ENCODE results near the gene CDC25C.
A peak's percentile ranks its signal among the peaks of the same experiment; 100 is the strongest.

Gene CDC25C

DNA sequence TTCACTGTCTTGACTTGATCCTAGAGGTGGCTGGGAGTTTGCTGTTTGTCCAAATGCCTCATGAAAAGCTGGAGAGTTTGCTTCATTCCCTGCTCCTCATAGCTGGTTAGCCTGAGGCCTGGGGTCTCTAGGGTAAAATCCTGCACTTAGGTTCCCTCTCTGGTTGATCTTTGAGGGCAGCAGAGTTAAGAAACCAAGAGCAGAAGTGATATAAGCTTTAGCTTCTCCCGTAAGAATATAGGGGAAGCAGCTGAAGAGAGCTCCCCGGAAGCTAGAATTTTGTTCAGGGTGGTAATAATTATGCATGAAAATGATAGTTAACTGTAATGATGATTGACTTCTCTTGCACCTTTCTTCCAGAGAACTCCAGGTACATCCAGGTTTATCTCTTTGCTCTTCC, 7.9 kb upstream of the CDC25C start:
- H3K79me1 ChIP-seq (ENCODE audit: low read depth, low read length), result peaks cover 2% of the 10 kb centered on the region
- peak overlapping the region; percentile 94 for H3K27ac ChIP-seq (replicated peaks; ENCODE audit: low read length)
- H3K14ac ChIP-seq (ENCODE audit: low read length), result no peak overlapping the region
- no peak overlapping the region for H2BK120ac ChIP-seq (ENCODE audit: low read depth, low read length)
- no peak for DNase-seq (ENCODE audit: low spot score)
- no peaks in the 10 kb centered on the region for H3K27me3 ChIP-seq (ENCODE audit: control insufficient read depth in 3 of 3, insufficient read depth in 3 of 3, low read depth in 1 of 3, low read length in 3 of 3)
- H3K18ac ChIP-seq (ENCODE audit: low read length), result no peak overlapping the region
- H3K23ac ChIP-seq (ENCODE audit: low read depth, low read length, poor library complexity), result no peak overlapping the region
- H3K4me3 ChIP-seq (ENCODE audit: low read length in 2 of 2), result peak overlapping the region; percentile 76 to 87
- H3K4me2 ChIP-seq (ENCODE audit: insufficient read depth, low read length, poor library complexity, severe bottlenecking), result peak overlapping the region; percentile 72
- H3K4ac ChIP-seq (ENCODE audit: low read length), result no peak overlapping the region
- peaks cover 17 to 45% of the 10 kb centered on the region in 2 donors for H3K36me3 ChIP-seq (replicated peaks in 1 of 2; ENCODE audit: control insufficient read depth in 2 of 2, insufficient read depth in 2 of 2, low read length in 2 of 2)
- H2BK15ac ChIP-seq (ENCODE audit: low read length), result no peak overlapping the region
- no peak overlapping the region for H4K91ac ChIP-seq (ENCODE audit: low read depth, low read length, poor library complexity)
- H4K8ac ChIP-seq (ENCODE audit: low read depth, low read length), result no peak overlapping the region
- H2BK12ac ChIP-seq (ENCODE audit: low read length), result no peak overlapping the region
- peak overlapping the region; percentile 94 for H2AFZ ChIP-seq (ENCODE audit: low read length)
- no CpG with 5 or more reads among the region's 2 CpGs for WGBS, 2 donors (ENCODE audit: extremely low coverage in 2 of 2, insufficient read length in 2 of 2, insufficient replicate concordance in 1 of 2)
- H2BK5ac ChIP-seq (ENCODE audit: low read length), result no peak overlapping the region
- H3K9me3 ChIP-seq (replicated peaks in 1 of 2; ENCODE audit: control insufficient read depth in 2 of 2, insufficient read depth in 1 of 2, low read depth in 1 of 2, low read length in 2 of 2), result no peaks in the 10 kb centered on the region
- H3K9ac ChIP-seq (ENCODE audit: low read depth, low read length, poor library complexity), result no peak overlapping the region
- no peak overlapping the region for H2AK5ac ChIP-seq (ENCODE audit: low read depth, low read length)
- peaks cover 2 to 9% of the 10 kb centered on the region in 2 donors for H3K4me1 ChIP-seq (ENCODE audit: control insufficient read depth in 2 of 2, insufficient read depth in 1 of 2, low read depth in 1 of 2, low read length in 2 of 2)

DNA sequence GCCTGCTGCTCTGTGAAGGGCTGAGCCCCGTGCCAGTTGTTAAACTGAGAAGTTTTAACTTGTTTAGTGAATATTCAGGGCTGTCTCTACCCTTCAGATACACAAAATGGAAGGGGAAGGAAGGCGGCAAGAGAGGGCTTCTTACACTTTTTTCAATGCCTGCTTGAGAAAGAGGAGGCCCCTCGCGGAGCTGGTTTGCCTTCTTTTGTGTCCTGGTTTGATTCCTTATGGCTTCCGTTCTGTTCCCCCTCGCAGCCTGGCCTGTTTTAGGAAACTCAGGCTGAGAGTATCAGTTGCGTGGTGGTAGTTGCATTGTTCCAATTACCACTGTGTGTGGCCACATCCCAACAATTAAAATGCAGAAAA, 7.5 kb upstream of the CDC25C start:
- H2AFZ ChIP-seq (ENCODE audit: low read length), result peak overlapping the region; percentile 94
- peak overlapping the region; percentile 94 for H3K27ac ChIP-seq (replicated peaks; ENCODE audit: low read length)
- no peak overlapping the region for H2BK120ac ChIP-seq (ENCODE audit: low read depth, low read length)
- H3K79me1 ChIP-seq (ENCODE audit: low read depth, low read length), result no peaks in the 10 kb centered on the region
- H3K18ac ChIP-seq (ENCODE audit: low read length), result no peak overlapping the region
- no peak for DNase-seq (ENCODE audit: low spot score)
- H4K91ac ChIP-seq (ENCODE audit: low read depth, low read length, poor library complexity), result no peak overlapping the region
- H2BK15ac ChIP-seq (ENCODE audit: low read length), result no peak overlapping the region
- H3K4me2 ChIP-seq (ENCODE audit: insufficient read depth, low read length, poor library complexity, severe bottlenecking), result peak overlapping the region; percentile 72
- WGBS, 2 donors (ENCODE audit: extremely low coverage in 2 of 2, insufficient read length in 2 of 2, insufficient replicate concordance in 1 of 2), result no CpG with 5 or more reads among the region's 7 CpGs
- H3K23ac ChIP-seq (ENCODE audit: low read depth, low read length, poor library complexity), result no peak overlapping the region
- no peak overlapping the region for H3K9ac ChIP-seq (ENCODE audit: low read depth, low read length, poor library complexity)
- H3K9me3 ChIP-seq (replicated peaks in 1 of 2; ENCODE audit: control insufficient read depth in 2 of 2, insufficient read depth in 1 of 2, low read depth in 1 of 2, low read length in 2 of 2), result no peaks in the 10 kb centered on the region
- no peak overlapping the region for H2BK12ac ChIP-seq (ENCODE audit: low read length)
- peak overlapping the region; percentile 76 to 87 for H3K4me3 ChIP-seq (ENCODE audit: low read length in 2 of 2)
- no peak overlapping the region for H3K14ac ChIP-seq (ENCODE audit: low read length)
- no peak overlapping the region for H2AK5ac ChIP-seq (ENCODE audit: low read depth, low read length)
- H3K4me1 ChIP-seq (ENCODE audit: control insufficient read depth in 2 of 2, insufficient read depth in 1 of 2, low read depth in 1 of 2, low read length in 2 of 2), result peaks cover 2 to 9% of the 10 kb centered on the region in 2 donors
- no peak overlapping the region for H4K8ac ChIP-seq (ENCODE audit: low read depth, low read length)
- peak overlapping the region; percentile 100 for H2BK5ac ChIP-seq (ENCODE audit: low read length)
- no peak overlapping the region for H3K4ac ChIP-seq (ENCODE audit: low read length)
- H3K27me3 ChIP-seq (ENCODE audit: control insufficient read depth in 3 of 3, insufficient read depth in 3 of 3, low read depth in 1 of 3, low read length in 3 of 3), result no peaks in the 10 kb centered on the region
- H3K36me3 ChIP-seq (replicated peaks in 1 of 2; ENCODE audit: control insufficient read depth in 2 of 2, insufficient read depth in 2 of 2, low read length in 2 of 2), result peaks cover 14 to 41% of the 10 kb centered on the region in 2 donors

DNA sequence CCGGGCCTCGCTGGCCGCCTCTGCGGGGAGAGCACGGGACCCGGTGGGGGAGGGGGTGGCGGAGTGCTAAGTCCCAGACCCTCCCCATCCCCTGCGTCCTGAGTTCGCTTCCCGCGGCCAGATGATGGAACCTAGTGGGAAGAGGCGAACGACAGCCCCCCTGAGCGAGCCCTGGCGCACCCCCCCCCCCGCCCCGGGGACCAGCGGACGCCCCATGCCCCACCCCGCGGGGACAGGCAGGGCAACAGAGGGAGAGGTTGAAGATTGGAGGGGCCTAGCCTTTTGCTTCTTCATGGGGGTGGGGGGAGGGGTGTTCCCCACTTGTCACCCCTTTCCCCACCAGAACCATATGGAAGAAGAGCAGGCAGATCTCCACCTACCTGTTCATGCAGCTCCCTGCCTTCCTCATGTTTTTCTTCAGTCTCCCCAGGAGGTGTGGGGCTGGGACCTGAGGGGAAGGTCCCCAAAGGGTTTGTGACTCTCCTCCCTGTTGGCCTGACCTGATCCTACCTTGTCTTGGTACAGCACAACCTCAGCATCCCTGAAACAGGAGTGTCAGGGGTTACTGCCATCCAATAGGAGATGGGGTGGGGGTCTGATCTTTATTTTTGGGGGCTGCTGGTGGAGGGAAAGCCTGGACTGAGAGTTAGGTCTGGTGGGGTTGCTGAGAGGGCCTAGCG, 6.9 kb upstream of the CDC25C start:
- DNase-seq (ENCODE audit: low spot score), result no peak
- peak overlapping the region; percentile 99 for H3K23ac ChIP-seq (ENCODE audit: low read depth, low read length, poor library complexity)
- H2AFZ ChIP-seq (ENCODE audit: low read length), result peak overlapping the region; percentile 94
- H4K8ac ChIP-seq (ENCODE audit: low read depth, low read length), result no peak overlapping the region
- peak overlapping the region; percentile 69 for H3K18ac ChIP-seq (ENCODE audit: low read length)
- H3K79me1 ChIP-seq (ENCODE audit: low read depth, low read length), result no peaks in the 10 kb centered on the region
- H2BK120ac ChIP-seq (ENCODE audit: low read depth, low read length), result no peak overlapping the region
- peaks cover 2 to 9% of the 10 kb centered on the region in 2 donors for H3K4me1 ChIP-seq (ENCODE audit: control insufficient read depth in 2 of 2, insufficient read depth in 1 of 2, low read depth in 1 of 2, low read length in 2 of 2)
- WGBS, 2 donors (ENCODE audit: extremely low coverage in 2 of 2, insufficient read length in 2 of 2, insufficient replicate concordance in 1 of 2), result no CpG with 5 or more reads among the region's 22 CpGs
- H3K4me2 ChIP-seq (ENCODE audit: insufficient read depth, low read length, poor library complexity, severe bottlenecking), result peak overlapping the region; percentile 72
- H3K4ac ChIP-seq (ENCODE audit: low read length), result no peak overlapping the region
- no peaks in the 10 kb centered on the region for H3K9me3 ChIP-seq (replicated peaks in 1 of 2; ENCODE audit: control insufficient read depth in 2 of 2, insufficient read depth in 1 of 2, low read depth in 1 of 2, low read length in 2 of 2)
- H3K36me3 ChIP-seq (replicated peaks in 1 of 2; ENCODE audit: control insufficient read depth in 2 of 2, insufficient read depth in 2 of 2, low read length in 2 of 2), result peaks cover 10 to 36% of the 10 kb centered on the region in 2 donors
- H2AK5ac ChIP-seq (ENCODE audit: low read depth, low read length), result peak overlapping the region; percentile 26
- no peak overlapping the region for H2BK12ac ChIP-seq (ENCODE audit: low read length)
- peak overlapping the region; percentile 97 for H3K9ac ChIP-seq (ENCODE audit: low read depth, low read length, poor library complexity)
- peak overlapping the region; percentile 94 for H3K27ac ChIP-seq (replicated peaks; ENCODE audit: low read length)
- H4K91ac ChIP-seq (ENCODE audit: low read depth, low read length, poor library complexity), result no peak overlapping the region
- peak overlapping the region; percentile 100 for H2BK5ac ChIP-seq (ENCODE audit: low read length)
- no peak overlapping the region for H2BK15ac ChIP-seq (ENCODE audit: low read length)
- peak overlapping the region; percentile 76 to 87 for H3K4me3 ChIP-seq (ENCODE audit: low read length in 2 of 2)
- no peak overlapping the region for H3K14ac ChIP-seq (ENCODE audit: low read length)
- no peaks in the 10 kb centered on the region for H3K27me3 ChIP-seq (ENCODE audit: control insufficient read depth in 3 of 3, insufficient read depth in 3 of 3, low read depth in 1 of 3, low read length in 3 of 3)

DNA sequence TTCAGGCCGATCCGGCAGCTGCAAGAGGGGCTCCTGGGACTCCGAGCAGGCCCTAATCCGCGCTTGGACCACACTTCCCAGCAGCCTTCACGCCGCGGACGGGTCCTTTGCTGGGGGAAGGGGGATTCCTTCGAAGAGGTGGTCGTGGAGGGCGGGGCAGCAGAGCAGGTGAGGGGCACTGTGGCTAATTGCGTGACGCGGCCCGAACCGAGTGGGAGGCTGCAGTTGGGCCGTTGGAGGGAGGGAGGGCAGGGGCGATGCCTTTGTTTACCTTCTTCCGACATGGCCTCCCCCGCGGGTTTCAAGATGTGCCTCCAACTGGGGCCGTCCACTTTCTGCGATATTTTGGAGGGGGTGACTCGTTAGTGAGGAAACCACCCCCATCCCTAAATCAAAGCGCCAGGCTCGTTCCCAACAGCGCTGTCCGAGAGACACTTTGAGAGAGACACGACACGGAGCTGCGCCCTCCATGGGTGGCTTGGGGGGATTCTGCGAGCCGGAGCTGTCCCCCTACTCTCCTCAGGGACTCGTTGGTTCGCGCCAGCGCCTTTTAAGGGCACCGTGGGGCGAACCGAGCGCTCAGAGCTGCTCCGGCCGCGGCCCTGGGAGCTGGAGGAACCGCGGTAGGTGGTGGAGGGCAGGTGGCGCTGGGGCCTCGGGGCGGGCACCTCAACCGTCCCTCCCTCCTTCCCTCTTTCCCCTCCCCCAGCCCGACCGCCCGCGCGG, 6.2 kb upstream of the CDC25C start, which contains the start of gene FAM53C:
FAM53C (plus strand) TSS at position 582 of the 726 bp plus-strand sequence. CDS start 3,070 bp downstream, outside the sequence.
- H4K91ac ChIP-seq (ENCODE audit: low read depth, low read length, poor library complexity), result peak within 1 kb of the TSS; percentile 100
- peaks cover 9 to 29% of the 10 kb centered on the region in 2 donors for H3K36me3 ChIP-seq (replicated peaks in 1 of 2; ENCODE audit: control insufficient read depth in 2 of 2, insufficient read depth in 2 of 2, low read length in 2 of 2)
- H2BK12ac ChIP-seq (ENCODE audit: low read length), result no peak within 1 kb of the TSS
- H2AFZ ChIP-seq (ENCODE audit: low read length), result peak within 1 kb of the TSS; percentile 94
- peak within 1 kb of the TSS; percentile 99 for H3K23ac ChIP-seq (ENCODE audit: low read depth, low read length, poor library complexity)
- H3K9ac ChIP-seq (ENCODE audit: low read depth, low read length, poor library complexity), result peak within 1 kb of the TSS; percentile 97
- peak; percentile 96 for DNase-seq (ENCODE audit: low spot score)
- peaks cover 2 to 9% of the 10 kb centered on the region in 2 donors for H3K4me1 ChIP-seq (ENCODE audit: control insufficient read depth in 2 of 2, insufficient read depth in 1 of 2, low read depth in 1 of 2, low read length in 2 of 2)
- peak within 1 kb of the TSS; percentile 14 for H2BK15ac ChIP-seq (ENCODE audit: low read length)
- peak within 1 kb of the TSS; percentile 88 for H2BK120ac ChIP-seq (ENCODE audit: low read depth, low read length)
- peak within 1 kb of the TSS; percentile 26 for H2AK5ac ChIP-seq (ENCODE audit: low read depth, low read length)
- H3K27ac ChIP-seq (replicated peaks; ENCODE audit: low read length), result peak within 1 kb of the TSS; percentile 94
- H3K4me3 ChIP-seq (ENCODE audit: low read length in 2 of 2), result peak within 1 kb of the TSS; percentile 76 to 87
- no peak within 1 kb of the TSS for H3K14ac ChIP-seq (ENCODE audit: low read length)
- peak within 1 kb of the TSS; percentile 99 for H3K18ac ChIP-seq (ENCODE audit: low read length)
- H3K4me2 ChIP-seq (ENCODE audit: insufficient read depth, low read length, poor library complexity, severe bottlenecking), result peak within 1 kb of the TSS; percentile 72
- no CpG with 5 or more reads among the region's 56 CpGs for WGBS, 2 donors (ENCODE audit: extremely low coverage in 2 of 2, insufficient read length in 2 of 2, insufficient replicate concordance in 1 of 2)
- H3K9me3 ChIP-seq (replicated peaks in 1 of 2; ENCODE audit: control insufficient read depth in 2 of 2, insufficient read depth in 1 of 2, low read depth in 1 of 2, low read length in 2 of 2), result no peaks in the 10 kb centered on the region
- peak within 1 kb of the TSS; percentile 100 for H2BK5ac ChIP-seq (ENCODE audit: low read length)
- no peaks in the 10 kb centered on the region for H3K79me1 ChIP-seq (ENCODE audit: low read depth, low read length)
- peak within 1 kb of the TSS; percentile 96 for H4K8ac ChIP-seq (ENCODE audit: low read depth, low read length)
- no peak within 1 kb of the TSS for H3K4ac ChIP-seq (ENCODE audit: low read length)
- no peaks in the 10 kb centered on the region for H3K27me3 ChIP-seq (ENCODE audit: control insufficient read depth in 3 of 3, insufficient read depth in 3 of 3, low read depth in 1 of 3, low read length in 3 of 3)

Measured in neuronal stem cell (in vitro differentiated cells).